GM12891 (cell line): ENCODE results near the gene PRR36.
"Not testable (repeated sequence)": the region's sequence is repeated elsewhere in the genome, so short reads cannot be mapped to it uniquely, and the experiment has no call there.

ENCODE experiments used
- DNase-seq: peaks from one replicate; pipeline ENCODE4 v3.0.0; 2011; ENCODE audit warnings: low spot score; ENCODE audit not compliant: insufficient read length
- FAIRE-seq: peaks from 2 replicates; lab custom pipeline; 2011; peaks lifted over from hg19 to GRCh38; lab: Jason Lieb, UNC
- PAX5 ChIP-seq: IDR thresholded peaks from 2 replicates; pipeline ENCODE4 v1.6.1; 2011; ENCODE audit warnings: low read length, moderate library complexity, mild to moderate bottlenecking; ENCODE audit not compliant: insufficient read depth, severe bottlenecking
- POLR2A ChIP-seq: IDR thresholded peaks from 2 replicates; pipeline ENCODE4 v1.6.1; 2011; ENCODE audit warnings: low read depth, low read length, control low read depth
- POLR2AphosphoS5 ChIP-seq: IDR thresholded peaks from 2 replicates; pipeline ENCODE4 v1.6.1; 2011; ENCODE audit warnings: low read depth, low read length, control low read depth
- POU2F2 ChIP-seq: IDR thresholded peaks from 2 replicates; pipeline ENCODE4 v1.6.1; 2011; ENCODE audit warnings: low read depth, mild to moderate bottlenecking, control low read depth, low read length, moderate library complexity
- SPI1 ChIP-seq: IDR thresholded peaks from 2 replicates; pipeline ENCODE4 v1.6.1; 2011; ENCODE audit warnings: low read depth, low read length, control low read depth
- TAF1 ChIP-seq: IDR thresholded peaks from 2 replicates; pipeline ENCODE4 v1.6.1; 2011; ENCODE audit warnings: low read depth, low read length, control low read depth

The PRR36 gene

GRCh38 chr19:7860714-7861618, 13.2 kb downstream of the PRR36 start:
- no peak for FAIRE-seq
- TF ChIP-seq TAF1, result no peak
- TF ChIP-seq PAX5, result no peak
- no peak for TF ChIP-seq POU2F2
- TF ChIP-seq POLR2A, result no peak
- no peak for TF ChIP-seq POLR2AphosphoS5
- TF ChIP-seq SPI1, result no peak
- DNase-seq, result no peak

GRCh38 chr19:7859831-7860713, 14.1 kb downstream of the PRR36 start:
- TF ChIP-seq PAX5 (no peak), POLR2AphosphoS5 (no peak), SPI1 (no peak), POU2F2 (no peak), POLR2A (no peak), TAF1 (no peak)
- FAIRE-seq, result no peak
- no peak for DNase-seq

- DNase-seq, FAIRE-seq: not testable (repeated sequence)
These were observed 15.1 kb downstream of the PRR36 start for GRCh38 chr19:7859087-7859486.

- DNase-seq, result no peak
- FAIRE-seq, result no peak
- TF ChIP-seq POLR2A (no peak), SPI1 (no peak)
These were observed 15.9 kb downstream of the PRR36 start for GRCh38 chr19:7858109-7858770.

GRCh38 chr19:7857727-7858108, 16.5 kb downstream of the PRR36 start:
- no peak for DNase-seq
- no peak for FAIRE-seq
- TF ChIP-seq SPI1 (no peak), POLR2A (no peak), POLR2AphosphoS5 (no peak), POU2F2 (no peak), PAX5 (no peak), TAF1 (no peak)

GRCh38 chr19:7856679-7857663, 17.2 kb downstream of the PRR36 start:
- no peak for DNase-seq
- no peak for FAIRE-seq
- TF ChIP-seq POLR2A (no peak), SPI1 (no peak), POU2F2 (no peak), TAF1 (no peak), PAX5 (no peak), POLR2AphosphoS5 (no peak)

DNA sequence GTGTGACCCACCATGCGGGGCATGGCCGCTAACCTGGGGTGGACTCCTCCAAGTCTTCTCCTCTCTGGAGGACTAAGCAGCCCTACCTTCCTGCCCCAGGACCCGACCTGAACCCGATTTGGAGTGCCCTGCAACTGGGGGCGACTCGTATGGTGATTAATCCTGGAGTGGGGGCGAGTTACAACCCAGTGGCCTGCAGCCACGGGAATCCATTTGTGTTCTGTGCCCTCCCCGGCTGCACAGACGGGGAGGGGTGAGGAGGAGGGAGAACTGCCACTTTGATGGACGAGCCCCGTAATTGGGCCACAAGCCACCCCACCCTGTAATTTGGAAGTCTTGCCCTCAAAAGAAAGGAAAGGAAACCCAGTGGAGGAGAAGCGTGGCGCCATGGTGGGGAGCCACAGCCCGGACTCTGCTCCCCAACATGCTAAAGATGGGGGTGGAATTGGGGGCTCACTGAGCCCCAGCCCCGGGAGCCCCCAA, 18.0 kb downstream of the PRR36 start:
- TF ChIP-seq POLR2A (no peak), SPI1 (no peak)
- no peak for DNase-seq
- FAIRE-seq, result no peak

GRCh38 chr19:7855426-7856108, 18.6 kb downstream of the PRR36 start:
- TF ChIP-seq PAX5 (no peak), TAF1 (no peak), SPI1 (no peak), POLR2AphosphoS5 (no peak), POU2F2 (no peak), POLR2A (no peak)
- no peak for DNase-seq
- FAIRE-seq, result no peak
